GM12878 (cell line): ENCODE results near the gene FNDC8. TPM values are rescaled to one million over a fixed set of nuclear protein-coding genes. Genes with fewer than 3 reads are reported as not detected.
A peak's percentile ranks its signal among the peaks of the same experiment; 100 is the strongest.

Experiments
- ATF2 ChIP-seq: IDR thresholded peaks from 2 replicates; pipeline ENCODE4 v1.6.1; 2012; ENCODE audit warnings: low read length, inconsistent platforms
- ATF7 ChIP-seq: fragments of 450-650 bp; IDR thresholded peaks from 2 replicates; pipeline ENCODE4 v1.6.1; 2016; ENCODE audit warnings: low read depth, mild to moderate bottlenecking
- BCL11A ChIP-seq: IDR thresholded peaks from 2 replicates; pipeline ENCODE4 v1.6.1; 2011; ENCODE audit warnings: low read depth, low read length
- BMI1 ChIP-seq: fragments of 450-650 bp; IDR thresholded peaks from 2 replicates; pipeline ENCODE4 v1.6.1; 2016; ENCODE audit warnings: mild to moderate bottlenecking, moderate library complexity, borderline replicate concordance
- CBFB ChIP-seq: IDR thresholded peaks from 2 replicates; pipeline ENCODE4 v1.6.1; 2016; ENCODE audit warnings: antibody characterized with exemption, low read depth
- DPF2 ChIP-seq: fragments of 450-650 bp; IDR thresholded peaks from 2 replicates; pipeline ENCODE4 v1.6.1; 2017; ENCODE audit warnings: mild to moderate bottlenecking
- ETV6 ChIP-seq, 2 experiments: fragments of 450-650 bp in 1 of 2; IDR thresholded peaks in 1 of 2; conservative IDR thresholded peaks in 1 of 2; 2 replicates each; pipeline ENCODE4 v1.6.1; 2014; ENCODE audit warnings: antibody characterized with exemption in 1 of 2, borderline replicate concordance in 1 of 2, low read depth in 1 of 2, mild to moderate bottlenecking in 1 of 2, moderate library complexity in 1 of 2
- HDGF ChIP-seq: fragments of 450-650 bp; IDR thresholded peaks from 2 replicates; pipeline ENCODE4 v1.6.1; 2016; ENCODE audit warnings: antibody characterized with exemption
- JUNB ChIP-seq: IDR thresholded peaks from 2 replicates; pipeline ENCODE4 v1.6.1; 2016; ENCODE audit warnings: antibody characterized with exemption, mild to moderate bottlenecking
- JUND ChIP-seq: IDR thresholded peaks from 2 replicates; pipeline ENCODE4 v1.6.1; 2012; ENCODE audit warnings: low read depth, mild to moderate bottlenecking, low read length, improper control_type of control experiment, moderate library complexity
- LARP7 ChIP-seq: fragments of 450-650 bp; IDR thresholded peaks from 2 replicates; pipeline ENCODE4 v1.6.1; 2017; ENCODE audit warnings: mild to moderate bottlenecking
- MEF2B ChIP-seq: fragments of 450-650 bp; IDR thresholded peaks from 2 replicates; pipeline ENCODE4 v1.6.1; 2018; ENCODE audit warnings: mild to moderate bottlenecking, moderate library complexity; ENCODE audit not compliant: partially characterized antibody, poor library complexity, severe bottlenecking
- NR2C1 ChIP-seq: fragments of 450-650 bp; IDR thresholded peaks from 2 replicates; pipeline ENCODE4 v1.6.1; 2017; ENCODE audit warnings: antibody characterized with exemption, mild to moderate bottlenecking, moderate library complexity
- NR2F1 ChIP-seq: fragments of 450-650 bp; conservative IDR thresholded peaks from 2 replicates; pipeline ENCODE4 v1.6.1; 2017; ENCODE audit warnings: mild to moderate bottlenecking
- PBX3 ChIP-seq: IDR thresholded peaks from 2 replicates; pipeline ENCODE4 v1.6.1; 2011; ENCODE audit warnings: mild to moderate bottlenecking, low read depth, low read length, moderate library complexity; ENCODE audit not compliant: insufficient replicate concordance
- POU2F2 ChIP-seq: IDR thresholded peaks from 3 replicates; pipeline ENCODE4 v1.6.1; 2011; ENCODE audit warnings: low read depth, mild to moderate bottlenecking, low read length, borderline replicate concordance
- SPI1 ChIP-seq: IDR thresholded peaks from 2 replicates; pipeline ENCODE4 v1.6.1; 2011; ENCODE audit warnings: low read depth, mild to moderate bottlenecking, low read length, moderate library complexity, borderline replicate concordance; ENCODE audit not compliant: insufficient read depth
- TCF3 ChIP-seq: IDR thresholded peaks from 2 replicates; pipeline ENCODE4 v1.6.1; 2012; ENCODE audit warnings: low read depth, mild to moderate bottlenecking, low read length, borderline replicate concordance; ENCODE audit not compliant: insufficient read depth
- YBX1 ChIP-seq: fragments of 450-650 bp; IDR thresholded peaks from 2 replicates; pipeline ENCODE4 v1.6.1; 2016; ENCODE audit warnings: antibody characterized with exemption
- ZNF384 ChIP-seq: IDR thresholded peaks from 2 replicates; pipeline ENCODE4 v1.6.1; 2012; ENCODE audit warnings: low read depth, mild to moderate bottlenecking, low read length, improper control_type of control experiment, borderline replicate concordance
- ZNF622 ChIP-seq: fragments of 450-650 bp; IDR thresholded peaks from 2 replicates; pipeline ENCODE4 v1.6.1; 2017; ENCODE audit warnings: mild to moderate bottlenecking, inconsistent platforms
- polyA plus RNA-seq, 11 experiments: library from polyadenylated mRNA; depleted of rRNA in 4 of 11; unstranded in 6 of 11; stranded (reverse) in 5 of 11; fragments of >200 nt; fragmentation: Nextera tagmentation in 4 of 11; fragmentation: Illumina TruSeq in 1 of 11; extraction: Ambion mirVana in 4 of 11; extraction: Trizol in 1 of 11; gene quantifications; 1 replicate in 1 of 11; 2 replicates in 10 of 11; pipeline versions ENCODE4 v1.2.1 to v1.2.3, GENCODE V29; 2011 to 2016; ENCODE audit warnings: inconsistent platforms in 2 of 11, missing spikeins in 2 of 11, low read depth in 1 of 11
- total RNA-seq, 4 experiments: library from RNA; depleted of rRNA in 3 of 4; stranded (reverse); fragments of >200 nt in 3 of 4; fragmentation: Illumina TruSeq in 1 of 4; extraction: Trizol in 1 of 4; gene quantifications; 2 replicates each; pipeline versions ENCODE4 v1.2.1 to v1.2.3, GENCODE V29; 2013 to 2021
- TF ChIP-seq, protein P1 (sequence below): fragments of 450-650 bp; formaldehyde crosslinking; IDR thresholded peaks from 2 replicates; pipeline ENCODE4 v1.4.0; 2022; ENCODE audit warnings: mild to moderate bottlenecking, moderate library complexity
- TF ChIP-seq, protein P2 (sequence below): IDR thresholded peaks from 2 replicates; pipeline ENCODE4 v1.6.1; 2011; ENCODE audit warnings: low read depth, mild to moderate bottlenecking, low read length, moderate library complexity, borderline replicate concordance; ENCODE audit errors: extremely low read depth

The FNDC8 gene
- total and polyA plus RNA-seq, 10 of the 15 experiments (the other 5 are each of a cell fraction or from before 2014, with no cell fraction given), result 0.06 to 0.15 (median 0.11) TPM; not detected in 7

- TF ChIP-seq ATF7 (no peak), SPI1 (no peak), MEF2B (no peak), POU2F2 (no peak), NR2C1 (no peak), CBFB (no peak), ZNF622 (no peak), HDGF (no peak), JUNB (no peak), ETV6 (conservative IDR thresholded peaks at IDR 0.05 in 1 of 2, IDR thresholded peaks at IDR 0.05 in 1 of 2; ENCODE audit: borderline replicate concordance in 1 of 2, low read depth in 1 of 2) (no peak), ZNF384 (no peak), BMI1 (no peak), BCL11A (no peak), TCF3 (no peak), DPF2 (0 out of 2 replicates have a peak, but pooled peaks have one; percentile 28), YBX1 (no peak), ATF2 (no peak), NR2F1 (0 out of 2 replicates have a peak, but pooled peaks have one; percentile 25), LARP7 (0 out of 2 replicates have a peak, but pooled peaks have one; percentile 31), JUND (no peak), PBX3 (no peak)
- TF ChIP-seq, protein P1, sequence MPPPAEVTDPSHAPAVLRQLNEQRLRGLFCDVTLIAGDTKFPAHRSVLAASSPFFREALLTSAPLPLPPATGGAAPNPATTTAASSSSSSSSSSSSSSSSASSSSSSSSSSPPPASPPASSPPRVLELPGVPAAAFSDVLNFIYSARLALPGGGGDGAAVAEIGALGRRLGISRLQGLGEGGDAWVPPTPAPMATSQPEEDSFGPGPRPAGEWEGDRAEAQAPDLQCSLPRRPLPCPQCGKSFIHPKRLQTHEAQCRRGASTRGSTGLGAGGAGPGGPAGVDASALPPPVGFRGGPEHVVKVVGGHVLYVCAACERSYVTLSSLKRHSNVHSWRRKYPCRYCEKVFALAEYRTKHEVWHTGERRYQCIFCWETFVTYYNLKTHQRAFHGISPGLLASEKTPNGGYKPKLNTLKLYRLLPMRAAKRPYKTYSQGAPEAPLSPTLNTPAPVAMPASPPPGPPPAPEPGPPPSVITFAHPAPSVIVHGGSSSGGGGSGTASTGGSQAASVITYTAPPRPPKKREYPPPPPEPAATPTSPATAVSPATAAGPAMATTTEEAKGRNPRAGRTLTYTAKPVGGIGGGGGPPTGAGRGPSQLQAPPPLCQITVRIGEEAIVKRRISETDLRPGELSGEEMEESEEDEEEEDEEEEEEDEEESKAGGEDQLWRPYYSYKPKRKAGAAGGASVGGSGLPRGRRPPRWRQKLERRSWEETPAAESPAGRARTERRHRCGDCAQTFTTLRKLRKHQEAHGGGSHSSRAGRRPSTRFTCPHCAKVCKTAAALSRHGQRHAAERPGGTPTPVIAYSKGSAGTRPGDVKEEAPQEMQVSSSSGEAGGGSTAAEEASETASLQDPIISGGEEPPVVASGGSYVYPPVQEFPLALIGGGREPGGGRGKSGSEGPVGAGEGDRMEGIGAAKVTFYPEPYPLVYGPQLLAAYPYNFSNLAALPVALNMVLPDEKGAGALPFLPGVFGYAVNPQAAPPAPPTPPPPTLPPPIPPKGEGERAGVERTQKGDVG (CRISPR knock-in tag), result no peak
- TF ChIP-seq, protein P2, sequence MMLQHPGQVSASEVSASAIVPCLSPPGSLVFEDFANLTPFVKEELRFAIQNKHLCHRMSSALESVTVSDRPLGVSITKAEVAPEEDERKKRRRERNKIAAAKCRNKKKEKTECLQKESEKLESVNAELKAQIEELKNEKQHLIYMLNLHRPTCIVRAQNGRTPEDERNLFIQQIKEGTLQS, result no peak
Observed at GRCh38 chr17:35073991-35074627, 47.3 kb upstream of the FNDC8 start (continued).
